Measurements from ENCODE around the gene ARRDC4.

ARRDC4 gene

DNA sequence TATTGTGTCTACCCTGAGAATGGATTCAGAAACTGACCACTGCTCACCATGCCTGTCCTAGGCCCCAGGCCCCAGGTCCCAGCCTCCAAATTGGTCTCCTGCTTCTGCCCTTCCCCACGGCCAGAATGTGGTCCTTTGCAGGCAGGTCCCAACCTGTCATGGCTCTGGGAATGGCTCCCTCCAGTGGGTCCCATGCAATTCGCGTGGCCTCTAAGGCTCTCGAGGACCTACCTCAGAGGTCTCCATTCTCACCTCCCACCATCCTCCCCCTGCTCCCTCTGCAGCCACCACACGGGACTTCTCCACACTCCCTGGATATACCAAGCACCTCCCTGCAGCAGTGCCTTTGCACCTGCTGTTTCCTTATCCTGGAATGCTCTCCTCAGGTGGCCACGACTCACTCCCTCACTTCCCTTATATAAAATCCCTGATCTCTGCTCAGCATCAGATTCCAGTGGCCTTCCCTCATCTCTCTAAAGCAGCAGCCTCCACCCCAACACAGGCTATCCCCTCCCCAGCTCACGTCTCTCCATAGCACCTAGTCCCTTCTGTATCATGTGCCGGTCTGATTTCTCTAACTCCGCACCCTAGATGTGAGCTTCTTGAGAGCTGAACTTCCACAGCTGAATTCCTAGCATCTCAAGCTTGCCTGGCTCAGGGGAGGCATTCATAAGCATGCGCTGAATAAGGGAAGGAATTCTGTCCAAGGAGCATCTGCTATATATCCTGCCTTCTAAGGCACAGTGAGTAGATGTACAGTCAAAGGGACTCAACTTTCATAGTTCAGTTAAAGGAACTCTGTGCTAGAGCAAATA, 56.9 kb downstream of the ARRDC4 start:
- in situ Hi-C loops (cut with HindIII; ENCODE audit: low pct_ligation_motif_present, low pct_unique_long_range_greater_than_20kb, low sequenced_read_pairs): no loop called here
- no peak for DNase-seq

DNA sequence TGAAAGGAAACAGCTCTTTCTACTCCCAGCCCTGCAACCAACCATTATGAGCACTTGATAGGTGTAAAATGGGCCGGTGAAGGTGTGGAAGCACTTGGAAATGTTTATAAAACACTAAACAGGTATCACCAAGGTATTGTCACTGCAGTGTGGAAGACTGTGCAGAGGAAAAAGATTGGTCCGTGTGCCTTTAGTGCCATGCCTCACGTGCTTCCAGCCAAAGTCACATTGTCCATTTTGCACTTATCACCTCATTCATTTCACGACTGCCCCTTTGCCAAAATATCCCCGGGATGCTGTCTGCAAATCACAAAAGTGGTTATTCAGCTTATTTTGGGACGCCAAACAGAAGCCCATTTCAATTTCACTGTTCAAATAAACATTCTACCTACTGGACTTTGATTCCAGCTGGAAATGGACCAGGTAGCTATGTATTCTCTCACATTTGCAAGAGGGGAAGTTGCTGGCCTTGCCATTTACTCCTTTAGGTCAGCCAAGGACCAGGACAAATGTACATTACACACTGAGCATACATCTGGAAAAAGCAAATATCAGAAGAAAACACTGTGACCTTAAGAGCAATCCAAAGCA, 58.4 kb downstream of the ARRDC4 start:
- in situ Hi-C loops (cut with HindIII; ENCODE audit: low pct_ligation_motif_present, low pct_unique_long_range_greater_than_20kb, low sequenced_read_pairs): no loop called here
- DNase-seq: no peak
